C4-2B (cell line): Measurements from ENCODE around the gene ISG20L2.

Experiments used
- CTCF ChIP-seq: fragments of 450-650 bp; conservative IDR thresholded peaks from 2 replicates; pipeline ENCODE4 v1.5.1; 2017; ENCODE audit warnings: mild to moderate bottlenecking
- ZFX ChIP-seq: fragments of 450-650 bp; IDR thresholded peaks from 2 replicates; pipeline ENCODE4 v1.6.1; 2017

- TF ChIP-seq CTCF (no peak), ZFX (no peak)
These were observed 44.3 kb downstream of the ISG20L2 start for GRCh38 chr1:156684227-156684782.
